ENCODE data around the gene JAZF1. TPM values are rescaled to one million over a fixed set of nuclear protein-coding genes. Genes with fewer than 3 reads are reported as not detected.

The JAZF1 gene
- total and polyA plus RNA-seq, 9 of the 15 experiments (the other 6 are each of a cell fraction or from before 2014, with no cell fraction given), result 0.04 to 0.64 (median 0.11) TPM; not detected in 3

- TF ChIP-seq CTCF (IDR thresholded peaks at IDR 0.05 in 2 of 3, conservative IDR thresholded peaks at IDR 0.05 in 1 of 3; ENCODE audit: insufficient read depth in 2 of 3, low read depth in 1 of 3, low read length in 3 of 3) (peak; percentile 72 to 85 (median 85)), YY1 (IDR thresholded peaks at IDR 0.05; ENCODE audit: borderline replicate concordance in 1 of 3, control insufficient read depth in 1 of 3, extremely low read depth in 1 of 3, insufficient read depth in 3 of 3, insufficient read length in 1 of 3, insufficient replicate concordance in 2 of 3, low read depth in 1 of 3, low read length in 2 of 3) (peak in 1 of 3 experiments; percentile 60), CREM (IDR thresholded peaks at IDR 0.05; ENCODE audit: low read depth) (peak; percentile 50; the same call in 1 of the 2 replicates), E2F8 (IDR thresholded peaks at IDR 0.05; ENCODE audit: low read depth, partially characterized antibody) (no peak)
Observed at GRCh38 chr7:28062197-28062991, 118.2 kb downstream of the JAZF1 start (continued).

Data from K562 (cell line).